SK-N-MC (cell line): ENCODE results near the gene LRP1B.

ENCODE experiments used
- EZH2 ChIP-seq: fragments of 200-600 bp; sonication (generic); IDR thresholded peaks from one replicate; pipeline ENCODE4 v1.6.1; 2017; ENCODE audit warnings: antibody characterized with exemption
- POLR2AphosphoS5 ChIP-seq: IDR thresholded peaks from 2 replicates; pipeline ENCODE4 v1.6.1; 2012; ENCODE audit warnings: mild to moderate bottlenecking, low read depth, low read length, borderline replicate concordance

- no peak for TF ChIP-seq EZH2
- TF ChIP-seq POLR2AphosphoS5, result no peak
These were observed 1775.2 kb downstream of the LRP1B start for GRCh38 chr2:140355511-140356090.
